Measurements from ENCODE around the gene SLC6A1. TPM values are rescaled to one million over a fixed set of nuclear protein-coding genes. Genes with fewer than 3 reads are reported as not detected.

SLC6A1 gene
- total RNA-seq, 2 donors from 2014 or later: 0.18 to 6.2 TPM

- Histone ChIP-seq H3K9me3 (no peaks in the 10 kb centered on the region), H3K27ac (no peak overlapping the region), H3K4me3 (no peak overlapping the region), H3K36me3 (no peaks in the 10 kb centered on the region), H3K27me3 (replicated peaks; ENCODE audit: insufficient read depth) (peaks cover 7% of the 10 kb centered on the region), H3K4me1 (replicated peaks) (no peaks in the 10 kb centered on the region)
- intact Hi-C loops (cut with DNase I): no loop called here
- TF ChIP-seq POLR2AphosphoS5 (IDR thresholded peaks at IDR 0.05): no peak
- no peak for TF ChIP-seq POLR2A (IDR thresholded peaks at IDR 0.05)
- TF ChIP-seq, protein P1, sequence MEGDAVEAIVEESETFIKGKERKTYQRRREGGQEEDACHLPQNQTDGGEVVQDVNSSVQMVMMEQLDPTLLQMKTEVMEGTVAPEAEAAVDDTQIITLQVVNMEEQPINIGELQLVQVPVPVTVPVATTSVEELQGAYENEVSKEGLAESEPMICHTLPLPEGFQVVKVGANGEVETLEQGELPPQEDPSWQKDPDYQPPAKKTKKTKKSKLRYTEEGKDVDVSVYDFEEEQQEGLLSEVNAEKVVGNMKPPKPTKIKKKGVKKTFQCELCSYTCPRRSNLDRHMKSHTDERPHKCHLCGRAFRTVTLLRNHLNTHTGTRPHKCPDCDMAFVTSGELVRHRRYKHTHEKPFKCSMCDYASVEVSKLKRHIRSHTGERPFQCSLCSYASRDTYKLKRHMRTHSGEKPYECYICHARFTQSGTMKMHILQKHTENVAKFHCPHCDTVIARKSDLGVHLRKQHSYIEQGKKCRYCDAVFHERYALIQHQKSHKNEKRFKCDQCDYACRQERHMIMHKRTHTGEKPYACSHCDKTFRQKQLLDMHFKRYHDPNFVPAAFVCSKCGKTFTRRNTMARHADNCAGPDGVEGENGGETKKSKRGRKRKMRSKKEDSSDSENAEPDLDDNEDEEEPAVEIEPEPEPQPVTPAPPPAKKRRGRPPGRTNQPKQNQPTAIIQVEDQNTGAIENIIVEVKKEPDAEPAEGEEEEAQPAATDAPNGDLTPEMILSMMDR (IDR thresholded peaks at IDR 0.05): no peak
- whole genome bisulfite sequencing: 63% methylated on average over 13 of the region's 13 CpGs
- DNase-seq (ENCODE audit: low spot score): no peak
These were observed 19.4 kb upstream of the SLC6A1 start for GRCh38 chr3:10973046-10973595.

DNA sequence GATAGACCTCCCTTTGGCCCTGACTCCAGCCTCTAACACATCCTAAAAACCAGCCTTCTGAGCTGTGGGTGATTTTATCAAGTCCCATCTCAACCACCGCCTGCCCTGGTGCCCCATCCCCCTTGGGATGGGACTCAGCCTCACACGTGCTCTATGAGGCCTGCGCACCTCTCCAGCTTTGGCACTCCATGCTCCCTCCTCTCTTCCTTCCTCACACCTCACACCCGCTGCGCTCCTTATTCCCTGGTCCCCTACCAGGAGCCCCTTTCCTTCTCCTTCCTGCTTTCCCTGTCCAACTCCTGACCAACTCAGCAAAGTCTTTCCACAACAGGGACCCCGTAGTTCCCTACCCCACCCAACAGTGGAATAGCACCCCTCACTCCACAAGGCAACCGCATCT lies 18.4 kb upstream of the SLC6A1 start:
- Histone ChIP-seq H3K4me3 (no peak overlapping the region), H3K27me3 (replicated peaks; ENCODE audit: insufficient read depth) (peaks cover 7% of the 10 kb centered on the region), H3K4me1 (replicated peaks) (no peaks in the 10 kb centered on the region), H3K9me3 (no peaks in the 10 kb centered on the region), H3K27ac (no peak overlapping the region), H3K36me3 (no peaks in the 10 kb centered on the region)
- 67% methylated on average over 7 of the region's 7 CpGs for WGBS
- DNase-seq (ENCODE audit: low spot score): no peak
- intact Hi-C loops (cut with DNase I): no loop called here
- TF ChIP-seq POLR2A (IDR thresholded peaks at IDR 0.05) (no peak), POLR2AphosphoS5 (IDR thresholded peaks at IDR 0.05) (no peak)
- TF ChIP-seq, protein P1 (IDR thresholded peaks at IDR 0.05): no peak

DNA sequence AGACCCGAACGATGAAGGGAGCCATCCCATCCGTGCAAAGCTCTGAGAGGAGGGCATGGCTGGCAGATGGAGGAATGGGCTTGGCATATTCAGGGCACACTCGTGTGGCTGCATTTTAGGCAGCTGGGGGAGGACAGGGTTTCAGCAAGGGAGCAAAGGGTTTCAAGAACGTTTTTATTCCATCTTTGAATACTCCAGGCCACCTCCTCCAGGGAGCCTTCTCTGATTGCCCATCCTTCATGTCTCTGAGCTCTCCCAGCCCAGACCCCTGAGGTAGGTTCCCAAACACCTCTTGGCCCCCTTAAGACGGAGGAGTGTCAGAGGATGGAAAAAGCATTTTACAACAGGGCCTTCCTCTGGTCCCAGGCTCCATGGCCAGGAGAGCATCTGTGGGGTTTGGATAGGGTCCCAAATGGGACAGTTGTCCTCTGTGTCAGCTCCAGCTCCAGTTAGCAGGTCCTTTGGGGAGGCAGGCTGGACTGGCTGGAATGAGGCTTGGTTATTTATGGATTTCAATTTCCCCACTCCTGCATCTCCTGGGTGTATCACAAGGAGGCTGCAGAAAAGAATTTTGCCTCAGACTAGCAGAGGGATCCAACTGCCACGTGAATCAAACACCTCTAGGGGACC lies 17.7 kb upstream of the SLC6A1 start:
- Histone ChIP-seq H3K27me3 (replicated peaks; ENCODE audit: insufficient read depth) (peaks cover 7% of the 10 kb centered on the region), H3K27ac (no peak overlapping the region)

GRCh38 chr3:10975695-10976234 lies 16.8 kb upstream of the SLC6A1 start:
- Histone ChIP-seq H3K36me3 (no peaks in the 10 kb centered on the region), H3K4me3 (no peak overlapping the region), H3K27ac (no peak overlapping the region), H3K4me1 (replicated peaks) (no peaks in the 10 kb centered on the region), H3K27me3 (replicated peaks; ENCODE audit: insufficient read depth) (peaks cover 7% of the 10 kb centered on the region), H3K9me3 (no peaks in the 10 kb centered on the region)
- DNase-seq (ENCODE audit: low spot score): no peak
- intact Hi-C loops (cut with DNase I): no loop called here
- whole genome bisulfite sequencing: 80% methylated on average over 1 of the region's 1 CpG
- TF ChIP-seq, protein P1 (IDR thresholded peaks at IDR 0.05): no peak
- TF ChIP-seq POLR2A (IDR thresholded peaks at IDR 0.05): no peak
- TF ChIP-seq POLR2AphosphoS5 (IDR thresholded peaks at IDR 0.05): no peak

More for the DNA sequence above, 17.7 kb upstream of the SLC6A1 start:
- Histone ChIP-seq H3K9me3 (no peaks in the 10 kb centered on the region), H3K4me1 (replicated peaks) (no peaks in the 10 kb centered on the region), H3K4me3 (no peak overlapping the region), H3K36me3 (no peaks in the 10 kb centered on the region)
- no peak for DNase-seq (ENCODE audit: low spot score)
- intact Hi-C loops (cut with DNase I): no loop called here
- WGBS: 65% methylated on average over 7 of the region's 7 CpGs
- TF ChIP-seq POLR2AphosphoS5 (IDR thresholded peaks at IDR 0.05) (no peak), POLR2A (IDR thresholded peaks at IDR 0.05) (no peak)
- TF ChIP-seq, protein P1 (IDR thresholded peaks at IDR 0.05): no peak

DNA sequence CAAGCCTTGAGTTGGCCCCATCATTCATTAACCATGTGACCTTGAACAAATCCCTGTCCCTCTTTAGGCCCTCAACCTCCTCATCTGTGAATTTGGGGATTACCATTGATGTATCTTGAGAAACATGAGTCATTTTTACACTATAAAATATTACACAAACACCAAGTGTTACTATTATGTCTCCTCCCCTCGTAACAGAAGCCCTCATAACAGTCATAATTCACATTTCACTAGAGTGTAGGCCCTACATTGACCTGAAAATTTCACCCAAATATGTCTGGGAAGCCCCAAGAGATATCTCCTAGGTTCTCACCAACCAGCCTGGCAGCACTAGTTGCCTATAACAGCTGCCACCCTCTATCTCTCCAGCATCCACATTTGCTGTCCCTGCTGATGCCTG lies 15.8 kb upstream of the SLC6A1 start:
- TF ChIP-seq POLR2AphosphoS5 (IDR thresholded peaks at IDR 0.05): no peak
- TF ChIP-seq POLR2A (IDR thresholded peaks at IDR 0.05): no peak
- TF ChIP-seq, protein P1 (IDR thresholded peaks at IDR 0.05): no peak
- WGBS: 96% methylated on average over 1 of the region's 1 CpG
- Histone ChIP-seq H3K27ac (no peak overlapping the region), H3K27me3 (replicated peaks; ENCODE audit: insufficient read depth) (peaks cover 7% of the 10 kb centered on the region), H3K9me3 (no peaks in the 10 kb centered on the region), H3K4me3 (no peak overlapping the region), H3K4me1 (replicated peaks) (no peaks in the 10 kb centered on the region), H3K36me3 (no peaks in the 10 kb centered on the region)
- no peak for DNase-seq (ENCODE audit: low spot score)
- intact Hi-C loops (cut with DNase I): no loop called here
